Bladder microvascular endothelial cell (primary cell): ENCODE measurements around the gene STAP2. TPM values are rescaled to one million over a fixed set of nuclear protein-coding genes. Genes with fewer than 3 reads are reported as not detected.

Experiments
- total RNA-seq: library from RNA; depleted of rRNA; stranded (reverse); fragments of >200 nt; gene quantifications from 2 replicates; pipeline ENCODE4 v1.2.3, GENCODE V29; 2014

STAP2 gene
- 21.2 and 63.9 TPM in 2 replicates for total RNA-seq

GRCh38 chr19:4338441-4339355, at the start of gene STAP2:
STAP2 (minus strand) TSS chr19:4338827; CDS start chr19:4338753, 74 bp downstream.

DNA sequence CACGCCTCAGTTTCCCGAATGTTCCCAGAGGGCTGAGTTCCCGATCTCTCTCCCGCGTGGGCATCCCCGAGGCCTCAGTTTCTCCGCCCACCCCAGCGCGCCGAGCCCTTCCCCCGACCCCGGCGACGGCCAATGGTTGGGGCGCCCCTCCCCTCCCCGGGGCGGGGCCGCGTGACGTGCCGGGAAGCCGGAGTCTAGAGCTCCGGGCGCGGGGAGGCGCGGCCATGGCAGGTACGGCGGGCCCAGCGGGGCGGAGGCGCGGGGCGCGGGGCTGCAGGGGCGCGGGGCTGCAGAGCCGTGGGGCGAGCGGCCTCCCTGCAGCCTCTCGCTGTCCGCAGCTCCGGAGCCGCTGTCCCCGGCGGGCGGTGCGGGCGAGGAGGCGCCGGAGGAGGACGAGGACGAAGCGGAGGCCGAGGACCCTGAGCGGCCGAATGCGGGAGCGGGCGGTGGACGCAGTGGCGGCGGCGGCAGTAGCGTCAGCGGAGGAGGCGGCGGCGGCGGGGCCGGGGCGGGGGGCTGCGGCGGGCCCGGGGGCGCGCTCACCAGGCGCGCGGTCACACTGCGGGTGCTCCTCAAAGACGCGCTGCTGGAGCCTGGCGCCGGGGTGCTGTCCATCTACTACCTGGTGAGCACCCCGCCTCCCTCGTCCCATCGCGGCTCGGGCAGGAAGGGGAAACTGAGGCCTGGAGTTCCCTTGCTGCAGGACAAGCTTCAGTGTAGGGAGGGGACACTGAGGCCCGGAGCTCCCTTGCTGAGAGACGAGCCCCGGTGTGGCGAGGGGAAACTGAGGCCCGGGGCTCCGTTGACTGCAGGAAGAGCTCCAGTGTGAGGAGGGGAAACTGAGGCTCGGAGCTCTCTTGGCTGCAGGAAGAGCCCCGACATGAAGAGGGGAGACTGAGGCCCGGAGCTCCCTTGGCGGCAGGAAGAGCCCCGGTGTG, 5.0 kb upstream of the STAP2 start, which contains the start of gene MPND:
MPND (plus strand) TSS at position 193 of the 938 bp plus-strand sequence; CDS start at position 225, 32 bp downstream.

DNA sequence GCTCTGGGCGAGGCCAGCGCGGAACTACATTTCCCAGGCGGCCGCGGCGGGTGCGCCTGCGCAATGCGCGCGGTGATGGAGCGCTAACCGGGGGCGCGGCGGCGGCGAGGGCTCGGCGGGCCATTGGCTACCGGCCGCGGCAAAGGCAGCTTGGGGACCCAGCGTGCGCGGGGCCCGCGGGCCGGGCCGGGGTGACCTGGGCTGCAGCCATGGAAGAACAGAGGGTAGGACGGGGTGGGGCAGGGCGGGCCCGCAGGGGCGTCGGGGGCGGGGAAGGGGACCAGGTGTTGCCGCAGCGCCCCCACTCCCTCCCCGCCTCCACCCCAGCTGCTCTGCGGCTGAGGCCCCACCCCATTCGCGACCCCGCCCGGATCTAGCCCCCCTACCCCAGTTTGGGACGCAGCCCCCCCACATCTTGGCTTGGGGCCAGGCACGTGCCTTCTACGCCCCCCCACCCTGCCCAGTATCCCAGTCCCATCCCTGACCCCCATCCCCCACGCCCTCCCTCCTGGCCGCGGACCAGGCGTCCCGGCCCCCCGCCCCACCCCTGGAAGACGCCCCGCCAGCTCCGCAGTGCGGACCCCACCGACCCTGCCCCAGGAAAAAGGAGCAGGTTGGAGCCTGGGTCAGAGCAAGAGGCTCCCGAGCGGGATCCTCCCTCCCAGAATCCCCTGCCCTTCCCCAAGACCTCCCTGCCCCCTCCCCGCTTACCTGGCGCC, 33.9 kb downstream of the STAP2 start, which contains the start of gene FSD1:
FSD1 (plus strand) TSS at position 61 of the 719 bp plus-strand sequence; CDS start at position 210, 149 bp downstream.

DNA sequence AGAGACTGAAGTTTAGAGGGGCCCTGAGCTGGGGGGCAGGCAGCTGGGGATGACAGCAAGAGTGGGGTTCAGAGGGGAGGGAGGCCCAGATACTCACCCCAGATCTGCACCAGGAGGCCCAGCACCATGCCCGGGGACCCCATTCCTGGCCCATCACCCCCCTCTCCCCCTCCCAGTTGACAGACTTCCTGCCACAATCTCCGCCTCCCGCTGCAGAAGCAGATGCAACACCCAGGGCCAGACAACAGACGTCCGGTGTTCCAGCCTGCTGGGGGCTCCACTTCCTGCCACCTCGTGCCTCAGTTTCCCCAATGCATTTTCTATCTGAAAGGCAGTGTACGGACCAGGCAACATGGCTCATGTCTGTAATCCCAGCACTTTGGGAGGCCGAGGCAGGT, 36.4 kb downstream of the STAP2 start, which contains the start of gene TMIGD2:
TMIGD2 (minus strand) TSS at position 147 of the 398 bp plus-strand sequence; CDS start at position 143, 4 bp downstream.

GRCh38 chr19:4278419-4279266, 60.0 kb downstream of the STAP2 start, which contains the start of gene SHD:
SHD (plus strand) TSS chr19:4279266; CDS start chr19:4280064, 798 bp downstream.

Other genes with a start within 250 kb of the STAP2 start
- gene MAP2K2, start 214.7 kb downstream of the STAP2 start, total RNA-seq = 135 and 175 TPM in 2 replicates
- gene CREB3L3, start 185.2 kb downstream of the STAP2 start, total RNA-seq = not detected in 2 replicates
- gene SIRT6, start 156.3 kb downstream of the STAP2 start, total RNA-seq = 8.7 and 13.6 TPM in 2 replicates
- gene ANKRD24, start 156.1 kb downstream of the STAP2 start, total RNA-seq = 0.32 and 0.88 TPM in 2 replicates
- gene EBI3, start 109.3 kb downstream of the STAP2 start, total RNA-seq = 0.16 and 2.6 TPM in 2 replicates
- 14.1 and 16.8 TPM in 2 replicates for gene YJU2, start 91.7 kb downstream of the STAP2 start, total RNA-seq
- not detected in 2 replicates for gene SHD, start 59.6 kb downstream of the STAP2 start, total RNA-seq
- not detected in 2 replicates for gene TMIGD2, start 36.4 kb downstream of the STAP2 start, total RNA-seq
- gene FSD1, start 34.2 kb downstream of the STAP2 start, total RNA-seq = 6.0 and 11.6 TPM in 2 replicates
- 7.2 and 8.7 TPM in 2 replicates for gene MPND, start 4.7 kb upstream of the STAP2 start, total RNA-seq
- gene SH3GL1, start 61.7 kb upstream of the STAP2 start, total RNA-seq = 26.7 and 62.7 TPM in 2 replicates
- gene CHAF1A, start 63.8 kb upstream of the STAP2 start, total RNA-seq = 13.8 and 14.5 TPM in 2 replicates
- 70.5 and 81.4 TPM in 2 replicates for gene UBXN6, start 119.0 kb upstream of the STAP2 start, total RNA-seq
- gene HDGFL2, start 133.5 kb upstream of the STAP2 start, total RNA-seq = 53.1 and 58.3 TPM in 2 replicates
- 3.3 TPM in 1 of 2 replicates, not detected in the other for gene PLIN4, start 179.7 kb upstream of the STAP2 start, total RNA-seq
- gene PLIN5, start 196.4 kb upstream of the STAP2 start, total RNA-seq = 0.16 and 4.7 TPM in 2 replicates
- 0.49 and 1.5 TPM in 2 replicates for gene LRG1, start 201.2 kb upstream of the STAP2 start, total RNA-seq
- gene SEMA6B, start 220.9 kb upstream of the STAP2 start, total RNA-seq = 136 and 191 TPM in 2 replicates